Neutrophil (primary cell): ENCODE measurements around the gene KLHL14.

Experiments used
- H3K27ac ChIP-seq: fragments of 200-600 bp; sonication (generic); 2 replicates; pipeline ENCODE4 v1.5.1; 2016; ENCODE audit warnings: mild to moderate bottlenecking, moderate library complexity
- H3K27me3 ChIP-seq: fragments of 200-600 bp; sonication (generic); 2 replicates; pipeline ENCODE4 v1.6.0; 2016; ENCODE audit warnings: mild to moderate bottlenecking
- H3K36me3 ChIP-seq: fragments of 200-600 bp; sonication (generic); 2 replicates; pipeline ENCODE4 v1.5.1; 2017
- H3K4me1 ChIP-seq, 2 experiments: fragments of 200-600 bp in 1 of 2; sonication (generic) in 1 of 2; 1 replicate in 1 of 2; 2 replicates in 1 of 2; pipeline versions ENCODE4 v1.5.1 to v1.6.1; 2013 to 2016; ENCODE audit warnings: low read depth in 1 of 2, low read length in 1 of 2, mild to moderate bottlenecking in 1 of 2, moderate library complexity in 1 of 2; ENCODE audit not compliant: control insufficient read depth in 1 of 2, insufficient read depth in 1 of 2
- H3K4me3 ChIP-seq, 2 experiments: fragments of 200-600 bp in 1 of 2; sonication (generic) in 1 of 2; 1 replicate in 1 of 2; 2 replicates in 1 of 2; pipeline ENCODE4 v1.5.1; 2013 to 2016; ENCODE audit warnings: low read depth in 1 of 2, low read length in 1 of 2, mild to moderate bottlenecking in 1 of 2, moderate library complexity in 1 of 2
- H3K9me3 ChIP-seq: fragments of 200-600 bp; sonication (generic); 2 replicates; pipeline ENCODE4 v1.5.1; 2016
- CTCF ChIP-seq: fragments of 200-600 bp; sonication (generic); IDR thresholded peaks from 2 replicates; pipeline ENCODE4 v1.5.1; 2016; ENCODE audit warnings: antibody characterized with exemption

Gene KLHL14

GRCh38 chr18:32769586-32770053 is 3.2 kb downstream of the KLHL14 start:
- Histone ChIP-seq H3K4me3 (no peak overlapping the region), H3K27ac (no peak overlapping the region), H3K9me3 (no peaks in the 10 kb centered on the region), H3K4me1 (no peaks in the 10 kb centered on the region), H3K27me3 (peaks cover 93% of the 10 kb centered on the region), H3K36me3 (no peaks in the 10 kb centered on the region)
- no peak for TF ChIP-seq CTCF

- no peak for TF ChIP-seq CTCF
- no peak overlapping the region for H3K27ac ChIP-seq
- H3K4me3 ChIP-seq, result no peak overlapping the region
- no peaks in the 10 kb centered on the region for H3K9me3 ChIP-seq
- H3K36me3 ChIP-seq, result no peaks in the 10 kb centered on the region
- H3K4me1 ChIP-seq, result no peaks in the 10 kb centered on the region
- H3K27me3 ChIP-seq, result peaks cover 88% of the 10 kb centered on the region
Measured at GRCh38 chr18:32769071-32769585, 3.7 kb downstream of the KLHL14 start.

GRCh38 chr18:32767400-32767799 is 5.4 kb downstream of the KLHL14 start:
- no peak for TF ChIP-seq CTCF
- Histone ChIP-seq H3K27ac (no peak overlapping the region), H3K4me3 (no peak overlapping the region), H3K4me1 (no peaks in the 10 kb centered on the region), H3K27me3 (peaks cover 71% of the 10 kb centered on the region), H3K36me3 (no peaks in the 10 kb centered on the region), H3K9me3 (no peaks in the 10 kb centered on the region)

- H3K36me3 ChIP-seq, result no peaks in the 10 kb centered on the region
- H3K9me3 ChIP-seq, result no peaks in the 10 kb centered on the region
- H3K27me3 ChIP-seq, result peaks cover 44% of the 10 kb centered on the region
- no peak overlapping the region for H3K4me3 ChIP-seq
- TF ChIP-seq CTCF, result no peak
- H3K4me1 ChIP-seq, result no peaks in the 10 kb centered on the region
- H3K27ac ChIP-seq, result no peak overlapping the region
Measured at GRCh38 chr18:32764611-32765244, 8.1 kb downstream of the KLHL14 start.

DNA sequence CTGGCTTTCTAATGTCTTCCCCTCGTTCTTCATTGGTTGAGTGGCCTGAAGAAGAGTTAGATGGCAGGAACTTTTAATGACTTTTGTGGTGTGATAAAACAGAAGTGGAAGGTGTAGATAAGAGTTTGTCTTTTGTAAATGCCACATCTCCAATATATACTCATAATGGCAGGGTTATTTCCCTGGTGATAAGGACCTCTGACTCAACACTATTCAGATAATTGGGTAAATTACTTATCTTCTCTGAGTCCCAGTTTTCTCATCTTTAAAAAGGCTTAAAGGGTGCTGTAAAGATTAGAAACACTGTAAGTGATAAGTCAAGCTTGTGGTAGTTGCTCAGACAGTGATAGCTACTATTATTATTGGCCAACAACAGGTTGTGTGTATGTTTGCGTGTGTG is 9.5 kb downstream of the KLHL14 start:
- Histone ChIP-seq H3K4me1 (no peaks in the 10 kb centered on the region), H3K36me3 (no peaks in the 10 kb centered on the region), H3K4me3 (no peak overlapping the region), H3K27ac (no peak overlapping the region), H3K27me3 (peaks cover 30% of the 10 kb centered on the region), H3K9me3 (no peaks in the 10 kb centered on the region)
- TF ChIP-seq CTCF, result no peak
